H1 (cell line): ENCODE measurements around the gene ELP5. TPM values are rescaled to one million over a fixed set of nuclear protein-coding genes. Genes with fewer than 3 reads are reported as not detected.

ENCODE experiments used
- BRCA1 ChIP-seq: IDR thresholded peaks from 2 replicates; pipeline ENCODE4 v1.6.1; 2012; ENCODE audit warnings: low read depth, low read length, improper control_type of control experiment
- EP300 ChIP-seq, 2 experiments: IDR thresholded peaks; 1 replicate in 1 of 2; 2 replicates in 1 of 2; pipeline ENCODE4 v1.6.1; 2011 to 2012; ENCODE audit warnings: low read depth in 2 of 2, low read length in 2 of 2, mild to moderate bottlenecking in 2 of 2, borderline replicate concordance in 1 of 2, inconsistent platforms in 1 of 2, moderate library complexity in 1 of 2
- FOSL1 ChIP-seq: IDR thresholded peaks from 2 replicates; pipeline ENCODE4 v1.6.1; 2011; ENCODE audit warnings: mild to moderate bottlenecking, low read depth, low read length, moderate library complexity; ENCODE audit not compliant: insufficient read depth
- GABPA ChIP-seq: IDR thresholded peaks from 2 replicates; pipeline ENCODE4 v1.6.1; 2011; ENCODE audit warnings: mild to moderate bottlenecking, low read length, moderate library complexity, borderline replicate concordance; ENCODE audit not compliant: insufficient read depth
- GTF2F1 ChIP-seq: IDR thresholded peaks from 2 replicates; pipeline ENCODE4 v1.6.1; 2012; ENCODE audit warnings: low read depth, low read length, improper control_type of control experiment, borderline replicate concordance
- HDAC2 ChIP-seq, 2 experiments: fragments of 300-600 bp in 1 of 2; sonication (generic) in 1 of 2; IDR thresholded peaks; 2 replicates each; pipeline ENCODE4 v1.6.1; 2011 to 2012; ENCODE audit warnings: low read depth in 2 of 2, low read length in 2 of 2, mild to moderate bottlenecking in 2 of 2, moderate library complexity in 2 of 2, borderline replicate concordance in 1 of 2, inconsistent platforms in 1 of 2
- HDAC6 ChIP-seq: IDR thresholded peaks from one replicate; pipeline ENCODE4 v1.7.1; 2012; ENCODE audit warnings: low read depth, mild to moderate bottlenecking, inconsistent platforms, low read length, moderate library complexity
- JUN ChIP-seq: IDR thresholded peaks from 2 replicates; pipeline ENCODE4 v1.6.1; 2011; ENCODE audit warnings: low read depth, mild to moderate bottlenecking, improper control_type of control experiment, low read length
- MAFK ChIP-seq: IDR thresholded peaks from 2 replicates; pipeline ENCODE4 v1.6.1; 2012; ENCODE audit warnings: low read depth, mild to moderate bottlenecking, improper control_type of control experiment, low read length
- NANOG ChIP-seq: IDR thresholded peaks from 2 replicates; pipeline ENCODE4 v1.6.1; 2011; ENCODE audit warnings: low read length, low read depth, mild to moderate bottlenecking, inconsistent platforms; ENCODE audit not compliant: insufficient read depth, poor library complexity, severe bottlenecking
- NRF1 ChIP-seq: IDR thresholded peaks from 2 replicates; pipeline ENCODE4 v1.6.1; 2011; ENCODE audit warnings: mild to moderate bottlenecking, low read depth, low read length, improper control_type of control experiment
- POU5F1 ChIP-seq: IDR thresholded peaks from 2 replicates; pipeline ENCODE4 v1.6.1; 2011; ENCODE audit warnings: low read depth, mild to moderate bottlenecking, low read length, moderate library complexity
- RNF2 ChIP-seq: fragments of 200-900, 300-1000 bp; sonication (generic); IDR thresholded peaks from 2 replicates; pipeline ENCODE4 v1.7.1; 2016; ENCODE audit warnings: borderline replicate concordance, low read depth, mild to moderate bottlenecking, antibody characterized with exemption, low read length; ENCODE audit not compliant: poor library complexity, severe bottlenecking; ENCODE audit errors: missing control alignments
- TCF12 ChIP-seq: IDR thresholded peaks from 2 replicates; pipeline ENCODE4 v1.6.1; 2011; ENCODE audit warnings: low read depth, mild to moderate bottlenecking, low read length
- ZNF274 ChIP-seq: IDR thresholded peaks from 2 replicates; pipeline ENCODE4 v1.7.0; 2012; ENCODE audit warnings: low read length, borderline replicate concordance; ENCODE audit errors: extremely low read depth
- polyA plus RNA-seq, 7 experiments: library from polyadenylated mRNA; depleted of rRNA in 3 of 7; stranded (reverse) in 5 of 7; unstranded in 2 of 7; fragments of >200 nt in 5 of 7; fragments of 200-250 nt in 2 of 7; gene quantifications; 1 replicate in 5 of 7; 2 replicates in 1 of 7; 4 replicates in 1 of 7; pipeline versions ENCODE4 v1.2.1 to v1.2.3, GENCODE V29; 2011 to 2013; ENCODE audit warnings: missing spikeins in 2 of 7, mixed read lengths in 2 of 7
- total RNA-seq: library from RNA; stranded (reverse); fragmentation: NEBNext Ultra II Directional; extraction: Animal tissue kit (Norgen Biotek cat#: 25700); gene quantifications from 2 replicates; pipeline ENCODE4 v1.2.1, GENCODE V29; 2021
- TF ChIP-seq, protein P1 (sequence below): IDR thresholded peaks from 2 replicates; pipeline ENCODE4 v1.6.1; 2011; ENCODE audit warnings: low read depth, mild to moderate bottlenecking, low read length; ENCODE audit not compliant: insufficient read depth
- TF ChIP-seq, protein P2 (sequence below): IDR thresholded peaks from 2 replicates; pipeline ENCODE4 v1.6.1; 2011; ENCODE audit warnings: low read length, improper control_type of control experiment
- TF ChIP-seq, protein P3 (sequence below): IDR thresholded peaks from 2 replicates; pipeline ENCODE4 v1.6.1; 2012; ENCODE audit warnings: inconsistent platforms
- TF ChIP-seq, protein P4 (sequence below): IDR thresholded peaks from 2 replicates; pipeline ENCODE4 v1.6.1; 2012; ENCODE audit warnings: inconsistent platforms

The ELP5 gene
- total and polyA plus RNA-seq, 2 of the 8 experiments (the other 6 are each of a cell fraction or from before 2014, with no cell fraction given), result 75.4 to 107 TPM

DNA sequence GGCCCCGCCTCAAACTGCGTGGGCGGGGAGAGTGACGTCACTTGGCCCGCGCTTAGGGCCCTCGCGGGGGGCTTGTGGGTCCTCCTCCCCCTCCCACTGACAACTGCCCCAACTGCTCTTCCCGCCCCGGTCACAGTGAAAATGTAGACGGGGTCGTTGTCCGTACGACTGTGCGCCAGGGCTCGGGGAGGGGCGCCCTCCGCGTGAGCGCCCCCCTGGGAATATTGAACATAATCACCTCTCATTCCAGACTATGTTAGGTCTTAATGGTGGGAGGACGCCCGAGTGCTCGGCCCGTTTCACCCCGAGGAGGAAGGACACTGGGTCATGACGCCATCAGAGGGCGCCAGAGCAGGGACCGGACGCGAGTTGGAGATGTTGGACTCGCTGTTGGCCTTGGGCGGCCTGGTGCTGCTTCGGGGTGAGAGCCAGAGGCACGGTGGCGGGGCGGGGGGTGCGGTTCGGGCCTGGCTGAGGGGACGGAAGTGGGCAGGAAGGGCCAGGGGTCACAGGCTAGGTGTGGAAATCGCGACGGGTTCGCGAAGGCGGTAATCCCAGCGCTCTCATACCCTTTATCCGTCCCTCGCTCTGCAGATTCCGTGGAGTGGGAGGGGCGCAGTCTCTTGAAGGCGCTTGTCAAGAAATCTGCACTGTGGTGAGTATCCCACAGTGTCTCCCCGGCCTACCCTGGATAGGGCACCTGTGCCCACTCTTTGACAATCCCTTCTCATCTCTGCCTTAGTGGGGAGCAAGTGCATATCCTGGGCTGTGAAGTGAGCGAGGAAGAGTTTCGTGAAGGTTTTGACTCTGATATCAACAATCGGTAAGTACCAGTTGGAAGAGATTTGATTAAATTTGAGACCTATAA, at the start of gene ELP5 (continued):
- TF ChIP-seq, protein P1, sequence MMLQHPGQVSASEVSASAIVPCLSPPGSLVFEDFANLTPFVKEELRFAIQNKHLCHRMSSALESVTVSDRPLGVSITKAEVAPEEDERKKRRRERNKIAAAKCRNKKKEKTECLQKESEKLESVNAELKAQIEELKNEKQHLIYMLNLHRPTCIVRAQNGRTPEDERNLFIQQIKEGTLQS, result no peak
- TF ChIP-seq NRF1 (no peak), NANOG (no peak), RNF2 (no peak), JUN (peak; percentile 74; the same call in 1 of the 2 replicates), GABPA (no peak), GTF2F1 (no peak), ZNF274 (no peak), POU5F1 (no peak), BRCA1 (no peak), FOSL1 (no peak), TCF12 (no peak), MAFK (no peak), HDAC2 (IDR thresholded peaks at IDR 0.05; ENCODE audit: borderline replicate concordance in 1 of 2, low read depth in 2 of 2, low read length in 2 of 2) (0 out of 4 replicates have a peak, but pooled peaks of 1 of the 2 experiments have one; percentile 32), EP300 (IDR thresholded peaks at IDR 0.05; ENCODE audit: borderline replicate concordance in 1 of 2, low read depth in 2 of 2, low read length in 2 of 2) (no peak), HDAC6 (no peak)
- TF ChIP-seq, protein P2, sequence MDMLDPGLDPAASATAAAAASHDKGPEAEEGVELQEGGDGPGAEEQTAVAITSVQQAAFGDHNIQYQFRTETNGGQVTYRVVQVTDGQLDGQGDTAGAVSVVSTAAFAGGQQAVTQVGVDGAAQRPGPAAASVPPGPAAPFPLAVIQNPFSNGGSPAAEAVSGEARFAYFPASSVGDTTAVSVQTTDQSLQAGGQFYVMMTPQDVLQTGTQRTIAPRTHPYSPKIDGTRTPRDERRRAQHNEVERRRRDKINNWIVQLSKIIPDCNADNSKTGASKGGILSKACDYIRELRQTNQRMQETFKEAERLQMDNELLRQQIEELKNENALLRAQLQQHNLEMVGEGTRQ, result no peak
- TF ChIP-seq, protein P3, sequence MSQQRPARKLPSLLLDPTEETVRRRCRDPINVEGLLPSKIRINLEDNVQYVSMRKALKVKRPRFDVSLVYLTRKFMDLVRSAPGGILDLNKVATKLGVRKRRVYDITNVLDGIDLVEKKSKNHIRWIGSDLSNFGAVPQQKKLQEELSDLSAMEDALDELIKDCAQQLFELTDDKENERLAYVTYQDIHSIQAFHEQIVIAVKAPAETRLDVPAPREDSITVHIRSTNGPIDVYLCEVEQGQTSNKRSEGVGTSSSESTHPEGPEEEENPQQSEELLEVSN, result no peak
- TF ChIP-seq, protein P4, sequence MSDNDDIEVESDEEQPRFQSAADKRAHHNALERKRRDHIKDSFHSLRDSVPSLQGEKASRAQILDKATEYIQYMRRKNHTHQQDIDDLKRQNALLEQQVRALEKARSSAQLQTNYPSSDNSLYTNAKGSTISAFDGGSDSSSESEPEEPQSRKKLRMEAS, result peak; percentile 77
